Measurements from ENCODE around the gene TMEM131.

The TMEM131 gene

GRCh38 chr2:97952357-97952756 lies 43.4 kb downstream of the TMEM131 start:
- DNase-seq (ENCODE audit: extremely low read depth, low read depth), result no peak
- no peak for TF ChIP-seq CTCF (IDR thresholded peaks at IDR 0.05; ENCODE audit: low read depth, low read length)

GRCh38 chr2:97951155-97951680 lies 44.5 kb downstream of the TMEM131 start:
- no peak for DNase-seq (ENCODE audit: extremely low read depth, low read depth)

GRCh38 chr2:97950329-97951154 lies 45.2 kb downstream of the TMEM131 start:
- no peak for TF ChIP-seq CTCF (IDR thresholded peaks at IDR 0.05; ENCODE audit: low read depth, low read length)
- DNase-seq (ENCODE audit: extremely low read depth, low read depth), result peak; percentile 39

More at GRCh38 chr2:97951155-97951680, 44.5 kb downstream of the TMEM131 start:
- TF ChIP-seq CTCF (IDR thresholded peaks at IDR 0.05; ENCODE audit: low read depth, low read length), result no peak

GRCh38 chr2:97948926-97949325 lies 46.8 kb downstream of the TMEM131 start:
- no peak for TF ChIP-seq CTCF (IDR thresholded peaks at IDR 0.05; ENCODE audit: low read depth, low read length)
- no peak for DNase-seq (ENCODE audit: extremely low read depth, low read depth)

- no peak for TF ChIP-seq CTCF (IDR thresholded peaks at IDR 0.05; ENCODE audit: low read depth, low read length)
- DNase-seq (ENCODE audit: extremely low read depth, low read depth), result no peak
Measured at GRCh38 chr2:97945791-97946190, 50.0 kb downstream of the TMEM131 start.

- DNase-seq (ENCODE audit: extremely low read depth, low read depth), result no peak
- TF ChIP-seq CTCF (IDR thresholded peaks at IDR 0.05; ENCODE audit: low read depth, low read length), result no peak
Measured at GRCh38 chr2:97936881-97937280, 58.9 kb downstream of the TMEM131 start.

GRCh38 chr2:97936199-97936598 lies 59.5 kb downstream of the TMEM131 start:
- no peak for DNase-seq (ENCODE audit: extremely low read depth, low read depth)
- no peak for TF ChIP-seq CTCF (IDR thresholded peaks at IDR 0.05; ENCODE audit: low read depth, low read length)

All from AG09319 (cell line).